ENCODE data around the gene TFCP2L1.

DNA sequence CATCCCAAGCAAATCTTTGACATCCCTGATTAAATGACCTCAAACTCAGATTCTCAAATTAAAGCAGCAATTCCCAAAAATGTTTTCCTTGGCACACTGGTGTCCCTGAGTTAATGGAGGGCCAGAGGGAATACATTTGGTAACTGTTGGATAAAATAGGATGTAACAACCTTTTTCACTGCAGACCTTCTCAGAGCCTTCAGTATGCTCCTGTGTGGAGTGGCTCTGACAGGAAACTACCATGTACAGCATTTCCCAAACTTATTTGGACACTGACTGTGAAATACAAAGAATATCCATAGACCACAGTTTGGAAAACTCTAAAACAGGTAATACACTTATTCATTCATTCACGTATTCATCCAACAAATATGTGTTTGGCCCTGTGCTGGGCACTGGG lies 91.8 kb downstream of the TFCP2L1 start:
- TF ChIP-seq EZH2 (IDR thresholded peaks at IDR 0.05) (no peak), POLR2AphosphoS5 (IDR thresholded peaks at IDR 0.05; ENCODE audit: borderline replicate concordance, low read depth, low read length) (no peak), FOXP2 (optimal IDR thresholded peaks at IDR 0.05; ENCODE audit: control extremely low read depth, extremely low read length, insufficient read depth) (no peak)

Data from SK-N-MC (cell line).